ENCODE data around the gene OR1A1. TPM values are rescaled to one million over a fixed set of nuclear protein-coding genes. Genes with fewer than 3 reads are reported as not detected.

The OR1A1 gene
- total RNA-seq, 1 donor from 2014 or later = not detected

Other genes starting within 250 kb of the OR1A1 start
- not detected for gene OR1D5, start 144.1 kb upstream of the OR1A1 start, total RNA-seq
- not detected for gene OR1D2, start 103.2 kb upstream of the OR1A1 start, total RNA-seq
- gene OR1G1, start 80.1 kb upstream of the OR1A1 start, total RNA-seq = not detected
- not detected for gene OR1A2, start 10.1 kb upstream of the OR1A1 start, total RNA-seq
- gene OR3A1, start 90.7 kb downstream of the OR1A1 start, total RNA-seq = not detected
- gene OR3A2, start 178.6 kb downstream of the OR1A1 start, total RNA-seq = 0.11 TPM
- not detected for gene OR1E1, start 190.7 kb downstream of the OR1A1 start, total RNA-seq
- not detected for gene OR3A3, start 203.7 kb downstream of the OR1A1 start, total RNA-seq
- gene OR1E2, start 226.2 kb downstream of the OR1A1 start, total RNA-seq = not detected

All from Right ventricle myocardium superior (tissue), 1 donor.